OCI-LY1 (cell line): ENCODE data around the gene SHTN1.

Experiments
- H2AFZ ChIP-seq: fragments of 200-600 bp; sonication (generic), shearing (Covaris generic); 2 replicates; pipeline ENCODE4 v1.6.0; 2014; ENCODE audit warnings: antibody characterized with exemption, mild to moderate bottlenecking, low read length
- H3F3A ChIP-seq: fragments of 200-600 bp; sonication (generic), shearing (Covaris generic); 2 replicates; pipeline ENCODE4 v1.6.0; 2014; ENCODE audit warnings: mild to moderate bottlenecking, antibody characterized with exemption, low read length, moderate library complexity; ENCODE audit not compliant: insufficient read depth
- H3K27ac ChIP-seq: fragments of 200-600 bp; sonication (generic); 2 replicates; pipeline ENCODE4 v1.5.1; 2014; ENCODE audit warnings: low read length, mixed run types, mild to moderate bottlenecking, low read depth; ENCODE audit not compliant: poor library complexity, severe bottlenecking
- H3K27me3 ChIP-seq: fragments of 200-600 bp; sonication (generic); 2 replicates; pipeline ENCODE4 v1.6.0; 2014; ENCODE audit warnings: antibody characterized with exemption, mild to moderate bottlenecking, low read length, moderate library complexity; ENCODE audit not compliant: insufficient read depth
- H3K36me3 ChIP-seq: fragments of 200-600 bp; sonication (generic); 2 replicates; pipeline ENCODE4 v1.6.1; 2014; ENCODE audit warnings: mild to moderate bottlenecking, antibody characterized with exemption, low read length, moderate library complexity, mixed read lengths; ENCODE audit not compliant: insufficient read depth
- H3K4me1 ChIP-seq: fragments of 200-600 bp; sonication (generic); 2 replicates; pipeline ENCODE4 v1.5.1; 2014; ENCODE audit warnings: mild to moderate bottlenecking, low read length, moderate library complexity; ENCODE audit not compliant: insufficient read depth, severe bottlenecking
- H3K4me2 ChIP-seq: fragments of 200-600 bp; sonication (generic), shearing (Covaris generic); 2 replicates; pipeline ENCODE4 v1.6.1; 2014; ENCODE audit warnings: low read length
- H3K4me3 ChIP-seq: fragments of 200-600 bp; sonication (generic); 2 replicates; pipeline ENCODE4 v1.5.1; 2014; ENCODE audit warnings: low read length, low read depth, mild to moderate bottlenecking, mixed read lengths; ENCODE audit not compliant: poor library complexity, severe bottlenecking
- H3K79me2 ChIP-seq: fragments of 200-600 bp; shearing (Covaris generic); 2 replicates; pipeline ENCODE4 v1.6.1; 2016; ENCODE audit warnings: mixed run types, low read length, mixed read lengths; ENCODE audit not compliant: insufficient read depth
- H3K9ac ChIP-seq: fragments of 200-600 bp; sonication (generic), shearing (Covaris generic); 2 replicates; pipeline ENCODE4 v1.6.1; 2014; ENCODE audit warnings: mild to moderate bottlenecking, low read length, mixed read lengths
- H3K9me2 ChIP-seq: fragments of 200-600 bp; sonication (generic), shearing (Covaris generic); 2 replicates; pipeline ENCODE4 v1.6.1; 2014; ENCODE audit warnings: low read depth, mild to moderate bottlenecking, low read length, mixed read lengths
- H3K9me3 ChIP-seq: fragments of 200-600 bp; shearing (Covaris generic); 2 replicates; pipeline ENCODE4 v1.6.1; 2014; ENCODE audit warnings: low read length, mixed read lengths
- H4K20me1 ChIP-seq: fragments of 200-600 bp; sonication (generic), shearing (Covaris generic); 2 replicates; pipeline ENCODE4 v1.6.0; 2016; ENCODE audit warnings: mild to moderate bottlenecking, low read length; ENCODE audit not compliant: insufficient read depth
- EZH2 ChIP-seq: fragments of 200-600 bp; sonication (generic), shearing (Covaris generic); IDR thresholded peaks from 2 replicates; pipeline ENCODE4 v1.8.0; 2017; ENCODE audit warnings: borderline replicate concordance, mixed run types, mild to moderate bottlenecking, antibody characterized with exemption, low read length, moderate library complexity, mixed read lengths
- TF ChIP-seq, protein P1 (sequence below): fragments of 200-600 bp; sonication (generic), shearing (Covaris generic); IDR thresholded peaks from 2 replicates; pipeline ENCODE4 v1.5.1; 2017; ENCODE audit warnings: mild to moderate bottlenecking, antibody characterized with exemption, low read length, moderate library complexity, mixed read lengths

Gene SHTN1

GRCh38 chr10:116838143-116838725 lies 166.8 kb downstream of the SHTN1 start:
- H3K4me3 ChIP-seq: peak overlapping the region; percentile 57
- peaks cover 99% of the 10 kb centered on the region for H3K4me1 ChIP-seq
- H3K9me2 ChIP-seq: no peaks in the 10 kb centered on the region
- no peak overlapping the region for H2AFZ ChIP-seq
- H3K9me3 ChIP-seq: no peaks in the 10 kb centered on the region
- H3K4me2 ChIP-seq: peak overlapping the region; percentile 94
- H3K36me3 ChIP-seq: peaks cover 18% of the 10 kb centered on the region
- H3K27me3 ChIP-seq: no peaks in the 10 kb centered on the region
- H3K27ac ChIP-seq: peak overlapping the region; percentile 98
- peaks cover 29% of the 10 kb centered on the region for H3K79me2 ChIP-seq
- H4K20me1 ChIP-seq: no peaks in the 10 kb centered on the region
- H3F3A ChIP-seq: no peaks in the 10 kb centered on the region
- H3K9ac ChIP-seq: peak overlapping the region; percentile 75
- TF ChIP-seq, protein P1, sequence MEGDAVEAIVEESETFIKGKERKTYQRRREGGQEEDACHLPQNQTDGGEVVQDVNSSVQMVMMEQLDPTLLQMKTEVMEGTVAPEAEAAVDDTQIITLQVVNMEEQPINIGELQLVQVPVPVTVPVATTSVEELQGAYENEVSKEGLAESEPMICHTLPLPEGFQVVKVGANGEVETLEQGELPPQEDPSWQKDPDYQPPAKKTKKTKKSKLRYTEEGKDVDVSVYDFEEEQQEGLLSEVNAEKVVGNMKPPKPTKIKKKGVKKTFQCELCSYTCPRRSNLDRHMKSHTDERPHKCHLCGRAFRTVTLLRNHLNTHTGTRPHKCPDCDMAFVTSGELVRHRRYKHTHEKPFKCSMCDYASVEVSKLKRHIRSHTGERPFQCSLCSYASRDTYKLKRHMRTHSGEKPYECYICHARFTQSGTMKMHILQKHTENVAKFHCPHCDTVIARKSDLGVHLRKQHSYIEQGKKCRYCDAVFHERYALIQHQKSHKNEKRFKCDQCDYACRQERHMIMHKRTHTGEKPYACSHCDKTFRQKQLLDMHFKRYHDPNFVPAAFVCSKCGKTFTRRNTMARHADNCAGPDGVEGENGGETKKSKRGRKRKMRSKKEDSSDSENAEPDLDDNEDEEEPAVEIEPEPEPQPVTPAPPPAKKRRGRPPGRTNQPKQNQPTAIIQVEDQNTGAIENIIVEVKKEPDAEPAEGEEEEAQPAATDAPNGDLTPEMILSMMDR: no peak
- no peak for TF ChIP-seq EZH2

- Histone ChIP-seq H3K4me2 (peak overlapping the region; percentile 40), H3K9me2 (no peaks in the 10 kb centered on the region), H3K27ac (peak overlapping the region; percentile 98)
These were observed 168.0 kb downstream of the SHTN1 start for GRCh38 chr10:116836902-116837523.

DNA sequence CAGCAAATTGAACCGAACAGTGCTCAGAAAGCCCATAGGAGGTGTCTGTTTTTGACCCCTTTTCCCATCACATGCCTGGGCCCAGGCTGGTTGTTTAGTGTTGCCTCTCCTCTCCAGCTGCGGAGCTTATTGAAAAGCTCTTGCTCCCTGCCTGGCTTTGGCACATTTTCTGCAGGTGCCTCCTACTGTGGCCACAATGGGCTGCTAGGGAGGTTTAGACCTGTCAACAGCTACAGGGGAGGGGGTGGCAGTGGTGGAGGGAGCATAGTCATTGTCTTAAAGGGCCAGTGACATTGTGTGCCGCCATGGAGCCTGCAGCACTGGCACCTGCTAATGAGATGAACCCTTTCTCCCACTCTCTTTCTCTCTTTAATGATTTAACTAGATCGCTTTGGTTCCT lies 168.9 kb downstream of the SHTN1 start:
- Histone ChIP-seq H3K27me3 (no peaks in the 10 kb centered on the region), H2AFZ (no peak overlapping the region), H3K36me3 (peaks cover 39% of the 10 kb centered on the region), H4K20me1 (no peaks in the 10 kb centered on the region), H3K79me2 (peaks cover 18% of the 10 kb centered on the region), H3K4me2 (peak overlapping the region; percentile 40), H3K9me2 (no peaks in the 10 kb centered on the region), H3F3A (no peaks in the 10 kb centered on the region), H3K4me3 (peak overlapping the region; percentile 30), H3K9ac (peak overlapping the region; percentile 75), H3K4me1 (peaks cover 77% of the 10 kb centered on the region), H3K27ac (peak overlapping the region; percentile 98), H3K9me3 (no peaks in the 10 kb centered on the region)
- no peak for TF ChIP-seq EZH2
- TF ChIP-seq, protein P1: no peak

More at GRCh38 chr10:116836902-116837523, 168.0 kb downstream of the SHTN1 start:
- H2AFZ ChIP-seq: no peak overlapping the region
- H4K20me1 ChIP-seq: no peaks in the 10 kb centered on the region
- H3K27me3 ChIP-seq: no peaks in the 10 kb centered on the region
- H3K9ac ChIP-seq: peak overlapping the region; percentile 75
- H3K9me3 ChIP-seq: no peaks in the 10 kb centered on the region
- peaks cover 30% of the 10 kb centered on the region for H3K36me3 ChIP-seq
- H3K79me2 ChIP-seq: peaks cover 26% of the 10 kb centered on the region
- no peaks in the 10 kb centered on the region for H3F3A ChIP-seq
- peak overlapping the region; percentile 30 for H3K4me3 ChIP-seq
- TF ChIP-seq, protein P1: peak; percentile 72
- no peak for TF ChIP-seq EZH2
- peaks cover 87% of the 10 kb centered on the region for H3K4me1 ChIP-seq
